ENCODE results near the gene ADGRL1.

ADGRL1 gene

DNA sequence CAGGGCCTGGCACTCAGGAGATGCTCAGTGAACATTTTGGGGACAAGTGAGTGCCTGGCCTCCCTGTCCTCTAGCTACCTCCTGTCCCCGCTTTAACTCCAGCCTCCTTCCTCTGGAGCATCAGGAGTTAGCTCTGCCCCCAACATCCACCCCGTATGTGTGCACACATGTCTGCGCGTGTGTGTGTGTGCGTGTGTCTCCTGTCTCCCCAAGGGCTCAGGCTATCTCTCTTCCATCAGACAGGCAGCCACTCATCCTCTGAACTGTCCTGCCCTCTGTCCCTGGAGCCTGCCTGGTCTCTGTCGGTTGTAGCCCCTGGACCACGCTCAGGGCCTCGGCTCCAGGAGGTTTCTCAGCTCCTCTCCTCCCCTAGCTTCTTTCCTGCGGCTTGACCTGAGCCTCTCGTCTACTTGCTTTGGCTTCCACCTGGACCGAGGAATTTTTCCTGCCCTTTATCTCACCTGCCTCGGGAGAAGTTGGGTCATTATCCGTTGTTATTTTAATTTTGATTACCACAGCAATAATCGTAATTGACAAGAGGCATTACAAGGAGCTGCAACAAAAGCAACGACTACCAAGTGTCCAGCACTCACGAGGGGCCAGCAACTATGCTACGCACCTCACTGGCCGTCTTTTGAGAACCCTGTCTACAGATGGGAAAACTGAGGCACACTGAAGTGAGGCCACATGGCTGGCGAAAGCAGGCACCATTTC lies 37.6 kb downstream of the ADGRL1 start:
- H3K27me3 ChIP-seq (ENCODE audit: low read depth): no peaks in the 10 kb centered on the region
- H3K4me1 ChIP-seq: no peaks in the 10 kb centered on the region
- H3K4me3 ChIP-seq: no peak overlapping the region
- H3K36me3 ChIP-seq (replicated peaks): peaks cover 35% of the 10 kb centered on the region
- no peaks in the 10 kb centered on the region for H3K9me3 ChIP-seq
- in situ Hi-C loops (cut with MboI; ENCODE audit: low sequenced_read_pairs): no loop called here
- no peak for DNase-seq (ENCODE audit: low spot score in 2 of 2)

DNA sequence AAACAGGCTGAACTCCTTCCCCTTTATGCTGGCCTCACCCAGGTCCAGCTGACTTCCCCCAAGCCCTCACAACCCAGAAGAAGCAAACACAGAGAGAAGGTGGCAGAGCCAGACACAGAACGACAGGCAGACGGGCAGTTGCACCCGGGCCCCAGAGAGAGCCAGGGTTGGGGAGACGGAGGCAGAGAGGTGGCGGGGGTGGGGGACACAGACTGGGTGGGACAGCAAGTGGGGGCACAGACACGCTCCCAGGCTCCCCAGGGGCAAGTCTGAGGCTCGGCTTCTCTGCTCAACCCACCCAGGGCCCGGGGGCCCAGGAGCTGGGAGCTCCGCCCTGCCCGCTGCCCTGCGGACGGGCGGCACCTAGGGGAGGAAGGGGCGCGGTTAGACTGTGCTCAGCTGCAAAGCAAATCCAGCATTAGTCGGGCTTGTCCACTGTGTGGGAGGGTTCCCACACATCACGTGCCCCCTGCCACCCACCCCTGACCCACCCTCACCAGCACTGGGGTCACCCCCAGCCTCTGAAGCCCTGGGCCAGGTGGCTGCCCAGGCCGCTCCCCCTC lies 38.3 kb downstream of the ADGRL1 start:
- Histone ChIP-seq H3K4me3 (no peak overlapping the region), H3K36me3 (replicated peaks) (peaks cover 36% of the 10 kb centered on the region), H3K9me3 (no peaks in the 10 kb centered on the region), H3K27me3 (ENCODE audit: low read depth) (no peaks in the 10 kb centered on the region), H3K4me1 (no peaks in the 10 kb centered on the region)
- in situ Hi-C loops (cut with MboI; ENCODE audit: low sequenced_read_pairs): no loop called here
- DNase-seq (ENCODE audit: low spot score in 2 of 2): no peak

DNA sequence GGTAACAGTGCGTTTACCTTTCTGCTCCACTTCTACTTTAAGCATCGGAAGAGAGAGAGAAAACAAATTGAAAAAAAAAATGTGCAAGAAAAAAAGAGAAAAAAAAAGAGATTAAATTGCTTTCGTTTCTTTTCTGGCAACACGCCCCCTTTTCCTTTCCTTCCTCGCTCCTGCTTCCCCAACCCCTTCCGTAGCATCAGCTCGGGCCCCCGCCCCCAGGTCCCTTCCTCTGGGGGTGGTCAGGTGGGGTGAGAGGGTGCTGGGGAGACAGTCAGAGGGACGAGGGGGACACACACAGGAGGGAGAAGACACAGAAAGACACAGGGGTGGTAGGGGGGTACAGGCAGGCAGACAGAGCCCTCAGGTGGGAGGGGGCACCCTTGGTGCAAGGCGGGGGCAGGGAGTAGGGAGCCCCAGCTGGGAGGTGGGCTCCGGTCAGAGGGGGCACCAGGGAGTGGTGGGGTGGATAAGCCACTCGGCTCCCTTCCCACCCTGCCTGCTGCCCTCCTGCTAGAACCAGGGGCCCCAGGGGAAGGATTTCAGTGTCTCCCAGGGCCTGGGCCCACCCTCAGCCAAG lies 38.9 kb downstream of the ADGRL1 start:
- Histone ChIP-seq H3K36me3 (replicated peaks) (peaks cover 36% of the 10 kb centered on the region), H3K9me3 (no peaks in the 10 kb centered on the region), H3K27me3 (ENCODE audit: low read depth) (no peaks in the 10 kb centered on the region), H3K4me3 (no peak overlapping the region), H3K4me1 (no peaks in the 10 kb centered on the region)
- in situ Hi-C loops (cut with MboI; ENCODE audit: low sequenced_read_pairs): no loop called here
- DNase-seq (ENCODE audit: low spot score in 2 of 2): no peak

- Histone ChIP-seq H3K9me3 (no peaks in the 10 kb centered on the region), H3K36me3 (replicated peaks) (peaks cover 28% of the 10 kb centered on the region), H3K4me1 (no peaks in the 10 kb centered on the region), H3K4me3 (no peak overlapping the region), H3K27me3 (ENCODE audit: low read depth) (no peaks in the 10 kb centered on the region)
- in situ Hi-C loops (cut with MboI; ENCODE audit: low sequenced_read_pairs): no loop called here
- no peak for DNase-seq (ENCODE audit: low spot score in 2 of 2)
Measured at GRCh38 chr19:14165990-14166830, 39.8 kb downstream of the ADGRL1 start.

DNA sequence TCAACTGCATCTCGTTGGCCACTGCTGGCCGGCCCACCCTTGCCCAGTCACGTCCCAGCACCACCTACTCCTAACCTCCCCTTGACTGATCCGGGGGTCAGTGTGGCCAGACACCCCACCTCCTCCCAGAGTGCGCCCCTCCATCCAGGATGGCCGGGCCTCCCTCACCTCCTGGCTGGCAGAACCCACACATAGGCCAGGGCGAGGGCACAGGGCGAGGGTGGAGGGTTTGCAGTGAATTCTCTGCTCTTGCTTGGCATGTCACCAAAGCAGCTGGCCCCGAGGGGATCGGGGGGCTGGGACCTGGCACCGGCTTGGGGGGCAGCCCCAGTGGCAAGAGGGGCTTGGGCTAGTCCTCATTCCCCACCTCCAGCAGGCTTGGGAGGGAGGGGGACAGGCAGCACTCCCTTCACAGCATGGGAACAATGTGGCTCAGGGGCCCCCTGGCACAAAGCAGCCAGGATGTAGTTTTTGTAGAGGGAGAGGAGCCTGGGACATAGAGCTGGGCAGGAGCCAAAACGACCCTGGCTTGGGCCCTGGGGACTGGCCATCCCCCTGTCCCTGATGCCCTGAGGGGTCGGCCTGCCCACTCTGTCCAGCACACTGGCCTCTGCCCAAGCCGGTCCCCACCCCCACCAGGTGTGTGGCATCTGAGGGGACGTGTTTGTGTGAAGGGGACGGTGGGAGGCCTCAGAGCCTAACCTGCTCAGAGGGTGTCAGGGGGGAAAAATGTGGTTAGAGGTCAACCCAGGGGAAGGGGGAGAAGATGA lies 41.1 kb downstream of the ADGRL1 start:
- in situ Hi-C loops (cut with MboI; ENCODE audit: low sequenced_read_pairs): no loop called here
- no peak overlapping the region for H3K4me3 ChIP-seq
- H3K9me3 ChIP-seq: no peaks in the 10 kb centered on the region
- peaks cover 22% of the 10 kb centered on the region for H3K36me3 ChIP-seq (replicated peaks)
- no peaks in the 10 kb centered on the region for H3K27me3 ChIP-seq (ENCODE audit: low read depth)
- no peak for DNase-seq (ENCODE audit: low spot score in 2 of 2)
- no peaks in the 10 kb centered on the region for H3K4me1 ChIP-seq

DNA sequence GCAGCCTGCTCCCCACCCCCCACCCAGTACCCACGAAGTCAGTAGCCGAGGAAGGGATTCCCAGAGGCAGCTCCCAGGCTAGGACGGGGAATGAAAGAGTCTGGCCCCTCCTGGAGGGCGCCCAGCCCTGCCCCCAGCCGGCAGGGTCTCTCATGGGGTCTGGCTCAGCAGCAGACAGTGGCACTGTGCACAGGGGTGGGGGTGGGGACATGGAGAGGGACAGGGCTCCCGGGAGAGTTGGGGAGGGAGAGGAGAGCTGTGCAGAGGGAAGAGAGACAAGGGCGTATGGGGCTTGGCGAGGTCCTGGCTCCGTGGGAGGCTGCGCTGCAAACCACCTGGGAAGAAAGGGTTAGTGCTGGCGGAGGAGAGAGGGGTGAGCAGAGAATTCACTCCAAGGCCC lies 41.9 kb downstream of the ADGRL1 start:
- H3K9me3 ChIP-seq: no peaks in the 10 kb centered on the region
- H3K36me3 ChIP-seq (replicated peaks): peaks cover 24% of the 10 kb centered on the region
- H3K4me1 ChIP-seq: no peaks in the 10 kb centered on the region
- H3K4me3 ChIP-seq: no peak overlapping the region
- in situ Hi-C loops (cut with MboI; ENCODE audit: low sequenced_read_pairs): no loop called here
- H3K27me3 ChIP-seq (ENCODE audit: low read depth): no peaks in the 10 kb centered on the region
- no peak for DNase-seq (ENCODE audit: low spot score in 2 of 2)

- H3K4me3 ChIP-seq: no peak overlapping the region
- H3K9me3 ChIP-seq: no peaks in the 10 kb centered on the region
- peaks cover 36% of the 10 kb centered on the region for H3K36me3 ChIP-seq (replicated peaks)
- no peaks in the 10 kb centered on the region for H3K4me1 ChIP-seq
- H3K27me3 ChIP-seq (ENCODE audit: low read depth): no peaks in the 10 kb centered on the region
- no peak for DNase-seq (ENCODE audit: low spot score in 2 of 2)
- in situ Hi-C loops (cut with MboI; ENCODE audit: low sequenced_read_pairs): no loop called here
Measured at GRCh38 chr19:14162871-14163297, 43.1 kb downstream of the ADGRL1 start.

DNA sequence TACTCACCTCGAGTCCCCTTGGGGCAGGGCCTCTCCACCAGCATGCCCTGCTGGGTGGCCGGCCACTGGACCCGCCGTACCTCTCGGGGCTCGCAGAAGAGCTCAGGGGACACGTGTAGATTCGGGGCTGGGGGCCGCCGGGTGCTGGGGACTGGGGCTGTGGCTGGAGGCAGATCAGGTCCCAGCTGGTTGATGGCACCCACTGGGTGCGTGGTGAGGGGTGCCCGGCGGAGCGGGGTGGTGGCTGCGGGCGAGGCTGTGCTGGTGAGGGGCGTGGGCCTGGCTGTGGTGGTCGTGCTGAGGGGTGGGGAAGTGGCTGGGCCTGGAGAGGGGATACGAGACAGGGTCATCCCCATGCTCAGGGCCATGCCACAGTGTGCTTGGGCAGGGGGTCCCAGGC lies 44.7 kb downstream of the ADGRL1 start:
- no peaks in the 10 kb centered on the region for H3K9me3 ChIP-seq
- H3K4me1 ChIP-seq: no peaks in the 10 kb centered on the region
- H3K27me3 ChIP-seq (ENCODE audit: low read depth): no peaks in the 10 kb centered on the region
- H3K36me3 ChIP-seq (replicated peaks): peaks cover 49% of the 10 kb centered on the region
- no peak for DNase-seq (ENCODE audit: low spot score in 2 of 2)
- in situ Hi-C loops (cut with MboI; ENCODE audit: low sequenced_read_pairs): no loop called here
- H3K4me3 ChIP-seq: no peak overlapping the region

DNA sequence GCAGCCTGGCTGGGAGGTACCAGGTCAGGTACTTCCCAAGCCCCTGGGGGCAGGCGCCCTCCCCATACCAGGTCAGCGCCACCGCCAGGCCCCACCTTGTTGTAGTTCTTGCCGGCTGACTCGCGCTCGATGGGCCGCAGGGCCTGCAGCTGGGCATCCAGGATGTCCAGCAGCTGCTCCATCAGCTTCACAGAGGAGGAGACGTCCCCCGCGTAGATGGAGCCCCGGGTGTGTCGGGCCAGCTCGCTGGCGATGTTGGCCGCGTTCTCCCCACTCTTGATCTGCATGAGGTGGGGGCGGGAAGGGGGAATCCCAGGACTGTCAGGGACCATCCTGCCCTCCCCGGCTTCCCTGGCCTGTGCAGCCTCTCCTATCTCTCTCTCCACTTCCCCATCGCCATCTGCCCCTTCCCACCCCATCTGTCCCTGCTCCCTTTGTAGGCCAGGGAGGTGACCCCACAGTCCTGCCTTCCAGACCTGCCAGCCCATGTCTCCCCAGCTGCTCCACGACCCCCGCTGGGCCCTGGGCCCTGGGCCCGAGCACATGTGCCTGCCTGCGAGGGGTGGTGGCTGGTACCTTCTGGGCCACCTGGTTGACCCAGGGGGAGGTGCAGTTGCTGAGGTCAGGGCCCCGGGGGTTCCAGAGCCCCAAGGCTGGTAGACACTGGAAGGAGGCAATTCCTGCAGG lies 45.8 kb downstream of the ADGRL1 start:
- no peaks in the 10 kb centered on the region for H3K9me3 ChIP-seq
- in situ Hi-C loops (cut with MboI; ENCODE audit: low sequenced_read_pairs): no loop called here
- no peaks in the 10 kb centered on the region for H3K4me1 ChIP-seq
- peaks cover 55% of the 10 kb centered on the region for H3K36me3 ChIP-seq (replicated peaks)
- no peak overlapping the region for H3K4me3 ChIP-seq
- DNase-seq (ENCODE audit: low spot score in 2 of 2): no peak
- H3K27me3 ChIP-seq (ENCODE audit: low read depth): no peaks in the 10 kb centered on the region

DNA sequence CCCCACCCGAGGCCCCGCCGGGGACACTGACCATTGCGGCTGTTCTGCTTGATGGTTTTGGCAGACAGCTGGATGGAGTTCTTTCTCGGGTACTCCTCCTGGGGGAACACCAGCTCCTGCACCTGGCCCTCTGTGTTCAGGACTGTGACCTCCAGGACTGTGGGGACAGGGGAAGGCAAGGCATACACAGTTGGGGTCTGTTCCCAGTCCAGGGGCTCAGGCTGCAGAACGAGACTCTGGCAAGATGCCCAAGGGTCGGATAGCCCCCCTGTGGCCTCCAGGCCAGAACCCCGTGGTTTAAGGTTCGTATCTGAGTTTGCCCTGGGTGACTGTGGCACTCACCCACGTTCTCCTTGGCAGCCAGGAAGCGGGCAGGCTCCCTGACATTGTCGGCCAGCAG lies 46.9 kb downstream of the ADGRL1 start:
- Histone ChIP-seq H3K4me3 (no peak overlapping the region), H3K27me3 (ENCODE audit: low read depth) (no peaks in the 10 kb centered on the region)

DNA sequence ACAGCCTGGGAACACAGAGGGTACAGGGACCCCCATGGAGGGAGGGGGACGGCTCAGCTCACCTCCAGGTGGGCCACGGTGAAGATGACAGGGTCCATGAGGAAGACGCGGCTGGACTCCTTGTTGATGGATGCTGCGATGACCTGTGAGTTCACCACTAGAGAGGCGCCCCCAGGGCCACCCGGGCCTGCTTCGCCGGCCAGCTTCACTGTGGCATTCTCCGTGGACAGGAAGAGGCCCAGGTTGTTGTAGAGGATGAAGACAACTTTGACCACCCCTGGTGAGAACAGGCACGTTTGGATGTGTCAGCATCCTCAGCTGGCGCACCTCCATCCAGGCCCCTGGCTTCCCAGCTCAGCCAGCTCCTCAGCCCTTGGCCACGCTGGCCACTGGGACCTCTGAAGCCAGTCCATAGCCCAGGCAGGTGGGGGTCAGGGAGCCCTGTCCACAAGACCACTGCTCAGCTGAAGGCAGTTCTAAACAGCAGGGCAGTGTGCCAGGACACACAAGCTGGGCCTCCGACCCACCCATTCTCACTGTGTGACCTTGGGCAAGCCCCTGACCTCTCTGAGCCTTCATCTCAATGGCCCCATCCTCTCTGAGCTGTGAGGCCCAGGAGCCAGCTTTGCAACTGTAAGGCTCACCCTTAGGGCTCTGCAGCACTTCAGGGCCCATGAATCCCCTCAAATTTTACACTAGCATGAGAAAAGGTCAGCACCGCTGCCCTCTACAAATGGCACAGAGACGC lies 47.5 kb downstream of the ADGRL1 start:
- no peak for DNase-seq (ENCODE audit: low spot score in 2 of 2)
- no peaks in the 10 kb centered on the region for H3K9me3 ChIP-seq
- H3K4me1 ChIP-seq: no peaks in the 10 kb centered on the region
- peaks cover 68% of the 10 kb centered on the region for H3K36me3 ChIP-seq (replicated peaks)
- H3K27me3 ChIP-seq (ENCODE audit: low read depth): no peaks in the 10 kb centered on the region
- H3K4me3 ChIP-seq: no peak overlapping the region
- in situ Hi-C loops (cut with MboI; ENCODE audit: low sequenced_read_pairs): no loop called here

More for the DNA sequence above, 46.9 kb downstream of the ADGRL1 start:
- Histone ChIP-seq H3K36me3 (replicated peaks) (peaks cover 66% of the 10 kb centered on the region), H3K4me1 (no peaks in the 10 kb centered on the region), H3K9me3 (no peaks in the 10 kb centered on the region)
- in situ Hi-C loops (cut with MboI; ENCODE audit: low sequenced_read_pairs): no loop called here
- DNase-seq (ENCODE audit: low spot score in 2 of 2): no peak

GRCh38 chr19:14156971-14157717 lies 48.8 kb downstream of the ADGRL1 start:
- no peak overlapping the region for H3K4me3 ChIP-seq
- peaks cover 68% of the 10 kb centered on the region for H3K36me3 ChIP-seq (replicated peaks)
- H3K27me3 ChIP-seq (ENCODE audit: low read depth): no peaks in the 10 kb centered on the region
- H3K4me1 ChIP-seq: no peaks in the 10 kb centered on the region
- DNase-seq (ENCODE audit: low spot score in 2 of 2): no peak
- no peaks in the 10 kb centered on the region for H3K9me3 ChIP-seq
- in situ Hi-C loops (cut with MboI; ENCODE audit: low sequenced_read_pairs): no loop called here
